Hindlimb muscle (tissue), 1 donor: Measurements from ENCODE around the gene TMPRSS5. TPM values are rescaled to one million over a fixed set of nuclear protein-coding genes. Genes with fewer than 3 reads are reported as not detected.
"Not testable (repeated sequence)": the region's sequence is repeated elsewhere in the genome, so short reads cannot be mapped to it uniquely, and the experiment has no call there.

ENCODE experiments used
- DNase-seq: peaks from one replicate; pipeline ENCODE4 v3.0.0-alpha.2; 2013
- polyA plus RNA-seq: library from polyadenylated mRNA; unstranded; fragments of 120-200 nt; gene quantifications from one replicate; pipeline ENCODE4 v1.2.1, GENCODE V29; 2013; ENCODE audit not compliant: insufficient read length

Gene TMPRSS5
- polyA plus RNA-seq = 1.7 TPM

DNA sequence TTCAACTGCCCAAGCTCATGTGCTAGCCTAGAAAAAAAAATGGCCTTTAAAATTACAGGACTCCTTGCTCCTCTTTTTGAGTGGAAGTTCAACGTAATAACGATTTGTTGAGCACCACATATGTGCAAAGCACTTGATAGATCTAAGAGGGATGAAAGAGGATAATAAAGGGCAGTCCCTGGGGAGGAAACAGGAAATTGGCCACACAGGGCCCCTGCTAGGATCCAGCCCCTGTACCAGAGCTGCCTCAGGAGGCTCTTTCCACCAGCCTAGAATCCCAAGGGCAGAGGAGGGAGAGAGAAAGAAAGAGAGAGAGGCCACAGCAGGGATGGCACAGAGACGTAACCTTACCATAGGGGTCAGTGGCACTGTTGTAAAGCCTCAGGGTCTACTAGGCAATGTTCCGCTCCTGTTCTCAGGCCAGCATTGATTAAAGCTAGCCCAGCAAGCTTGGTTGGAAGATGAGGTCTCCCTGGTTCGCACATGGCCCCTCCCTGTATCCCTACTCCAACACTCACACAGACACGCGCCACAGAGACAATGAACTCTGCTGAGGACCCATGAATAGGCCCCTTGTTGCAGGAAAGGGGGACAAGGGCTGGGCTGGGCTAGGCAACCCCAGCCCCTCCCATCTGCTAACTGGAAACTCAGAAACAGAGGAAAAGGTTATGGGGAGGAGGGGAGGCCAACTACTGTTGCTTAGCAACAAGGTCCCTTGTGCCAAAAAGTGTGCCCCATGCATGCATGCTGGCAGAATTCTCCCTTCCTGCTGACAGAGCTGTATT lies at the start of gene TMPRSS5:
TSS of gene TMPRSS5 (minus strand) at position 438 of the 785 bp plus-strand sequence. CDS start at position 354, 84 bp downstream.
- DNase-seq = no peak

GRCh38 chr11:113752932-113753331 lies 46.8 kb upstream of the TMPRSS5 start:
- DNase-seq = no peak

- DNase-seq = no peak
These were observed 30.2 kb upstream of the TMPRSS5 start for GRCh38 chr11:113736323-113736722.

DNA sequence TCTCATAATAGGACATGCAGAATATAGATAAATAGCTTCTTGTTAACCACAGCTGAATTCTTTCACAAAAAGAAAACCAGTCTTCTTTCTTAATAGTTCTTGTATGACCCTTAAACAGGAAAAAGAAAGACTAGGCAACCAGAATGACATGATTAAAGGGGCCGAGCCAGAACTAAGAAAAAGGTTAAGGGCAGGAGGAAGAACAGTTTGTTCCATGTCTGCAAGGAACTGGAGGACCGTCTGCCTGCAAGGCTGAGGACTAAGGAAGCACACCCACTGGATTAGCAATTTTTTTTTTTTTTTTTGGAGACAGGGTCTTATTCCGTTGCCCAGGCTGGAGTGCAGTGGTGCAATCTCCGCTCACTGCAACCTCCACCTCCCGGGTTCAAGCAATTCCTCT lies 26.0 kb upstream of the TMPRSS5 start:
- no peak for DNase-seq

- peak; percentile 45 for DNase-seq
These were observed 25.0 kb upstream of the TMPRSS5 start for GRCh38 chr11:113730887-113731726.

DNA sequence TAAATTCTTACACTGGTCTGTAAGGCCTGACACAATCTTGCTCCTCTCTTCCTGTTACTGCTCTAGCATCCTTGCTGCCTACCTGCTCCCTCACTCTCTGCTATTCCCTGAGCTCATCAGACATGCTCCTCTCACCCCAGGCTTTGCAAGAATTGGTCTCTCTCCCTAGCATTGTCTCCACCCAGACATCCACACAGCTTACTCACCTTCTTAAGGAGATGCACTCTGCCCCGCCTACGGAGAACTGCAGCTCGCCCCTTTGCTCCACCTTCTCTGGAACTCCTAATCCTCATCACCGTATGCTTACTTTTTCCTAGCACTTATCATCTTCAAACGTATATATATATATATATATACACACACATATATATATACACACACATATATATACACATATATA lies 23.3 kb upstream of the TMPRSS5 start:
- DNase-seq = no peak

DNA sequence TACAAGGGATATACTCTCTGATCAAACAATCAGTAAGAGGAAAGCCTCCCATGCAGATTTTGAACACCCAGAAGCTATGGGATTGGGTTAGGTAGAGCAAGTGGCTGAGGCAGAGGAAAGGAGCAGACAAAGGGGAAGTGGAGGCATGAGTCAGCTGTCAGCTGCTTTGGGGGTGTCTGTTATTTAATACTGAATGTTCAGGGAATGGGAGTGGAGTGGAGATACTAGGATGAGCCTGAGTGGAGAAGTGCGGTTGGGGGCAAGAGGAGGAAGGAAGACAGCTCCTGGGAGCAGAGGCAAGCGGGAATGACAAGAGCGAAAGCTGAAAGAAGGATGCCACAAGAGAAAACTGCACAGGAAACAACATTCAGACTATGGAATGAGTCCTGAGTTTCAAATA lies 22.7 kb upstream of the TMPRSS5 start:
- DNase-seq = no peak

GRCh38 chr11:113725913-113726312 lies 19.8 kb upstream of the TMPRSS5 start:
- no peak for DNase-seq

DNA sequence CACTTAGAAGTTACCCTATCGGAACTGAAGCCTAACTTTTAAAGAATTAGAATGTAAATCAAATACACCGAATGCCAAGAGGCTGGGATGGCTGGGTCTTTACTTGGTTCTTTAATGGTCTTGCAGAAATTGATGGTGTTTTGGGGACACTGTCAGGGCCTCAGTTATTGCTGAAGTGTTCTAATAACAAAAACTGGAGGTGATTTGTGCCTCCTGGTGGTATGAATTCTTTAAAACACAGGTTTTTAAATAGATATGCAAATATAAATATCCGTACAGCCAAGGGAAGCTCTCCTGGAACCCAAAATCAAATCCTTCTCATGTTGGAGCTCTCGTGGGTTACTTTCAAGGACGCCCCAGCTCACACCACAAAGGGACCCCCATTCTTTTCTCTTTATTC lies 19.3 kb upstream of the TMPRSS5 start:
- no peak for DNase-seq

DNA sequence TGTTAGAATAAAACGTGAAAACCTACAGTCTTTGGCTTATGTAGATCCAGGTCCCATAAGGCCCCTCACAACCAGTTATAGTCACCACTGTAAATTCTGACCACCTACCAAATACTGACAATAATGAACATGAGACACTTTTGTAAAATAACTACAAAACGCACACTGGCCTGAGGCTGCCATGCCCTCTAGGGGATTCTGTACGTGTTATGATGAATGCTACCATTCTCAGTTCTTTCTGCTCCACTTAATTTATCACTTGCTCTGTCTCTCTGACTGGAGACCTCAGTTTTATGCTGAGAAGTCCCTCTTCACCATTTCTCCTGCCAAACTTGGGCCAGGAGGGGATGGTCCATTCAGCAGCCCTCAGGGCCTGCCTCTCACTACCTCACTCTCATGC lies 18.7 kb upstream of the TMPRSS5 start:
- DNase-seq = no peak

- no peak for DNase-seq
These were observed 17.7 kb upstream of the TMPRSS5 start for GRCh38 chr11:113723787-113724186.

DNA sequence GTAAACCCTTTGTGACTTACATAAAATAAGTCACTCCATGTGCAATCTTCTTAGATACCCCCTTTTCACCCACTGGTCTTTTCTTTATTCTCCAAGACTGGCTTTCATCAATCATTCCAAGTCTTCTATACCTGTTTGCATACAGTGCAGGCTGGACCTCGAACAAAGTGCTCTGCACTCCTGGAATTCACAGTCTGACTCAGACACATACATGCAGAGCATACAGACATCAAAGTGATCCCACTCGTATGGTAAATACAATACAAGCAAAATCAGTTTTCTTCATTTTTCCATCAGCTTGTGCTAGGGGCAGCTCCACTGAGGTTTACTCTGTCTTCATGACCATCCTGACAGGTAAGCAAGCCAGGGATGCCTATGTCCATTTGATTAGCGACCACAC lies 16.8 kb upstream of the TMPRSS5 start:
- DNase-seq = no peak

GRCh38 chr11:113722221-113722620 lies 16.1 kb upstream of the TMPRSS5 start:
- no peak for DNase-seq

- DNase-seq = no peak
These were observed 15.5 kb upstream of the TMPRSS5 start for GRCh38 chr11:113721462-113722066.

- not testable (repeated sequence) for DNase-seq
These were observed 14.4 kb upstream of the TMPRSS5 start for GRCh38 chr11:113720478-113720877.

GRCh38 chr11:113715882-113716625 lies 9.9 kb upstream of the TMPRSS5 start:
- no peak for DNase-seq

- DNase-seq = no peak
These were observed 9.2 kb upstream of the TMPRSS5 start for GRCh38 chr11:113715273-113715672.

- DNase-seq = no peak
These were observed 4.9 kb upstream of the TMPRSS5 start for GRCh38 chr11:113710989-113711388.

- not testable (repeated sequence) for DNase-seq
These were observed 2.6 kb downstream of the TMPRSS5 start for GRCh38 chr11:113703551-113703950.

- no peak for DNase-seq
These were observed 4.6 kb downstream of the TMPRSS5 start for GRCh38 chr11:113701491-113701890.

- no peak for DNase-seq
These were observed 7.6 kb downstream of the TMPRSS5 start for GRCh38 chr11:113698515-113698914.

GRCh38 chr11:113697756-113698407 lies 8.2 kb downstream of the TMPRSS5 start:
- no peak for DNase-seq
